Hematopoietic multipotent progenitor cell treated with erythropoietin and hydrocortisone succinate and interleukin-3 and kit ligand, for 17 days (in vitro differentiated cells): ENCODE measurements around the gene FGF21.
"Not testable (repeated sequence)": the region's sequence is repeated elsewhere in the genome, so short reads cannot be mapped to it uniquely, and the experiment has no call there.

ENCODE experiments used
- DNase-seq: peaks from one replicate; pipeline ENCODE4 v3.0.0-alpha.2; 2015; ENCODE audit warnings: low spot score

FGF21 gene

DNA sequence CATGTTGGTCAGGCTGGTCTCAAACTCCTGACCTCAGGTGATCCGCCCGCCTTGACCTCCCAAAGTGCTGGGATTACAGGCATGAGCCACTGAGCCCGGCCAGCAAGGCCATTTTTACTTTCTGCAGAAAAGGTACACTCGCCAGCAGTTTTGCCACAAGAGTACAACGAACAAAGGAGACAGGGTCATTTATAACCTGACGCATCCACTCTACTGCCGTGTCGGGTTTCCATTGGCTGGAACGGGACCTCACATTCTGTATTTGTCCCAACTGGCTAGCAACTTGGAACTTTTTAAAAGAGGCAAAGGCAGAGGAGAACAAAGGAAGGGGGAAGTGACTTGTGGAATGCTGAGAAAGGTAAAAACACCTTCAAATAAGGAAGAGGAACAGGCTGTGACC lies 32.0 kb downstream of the FGF21 start:
- not testable (repeated sequence) for DNase-seq

DNA sequence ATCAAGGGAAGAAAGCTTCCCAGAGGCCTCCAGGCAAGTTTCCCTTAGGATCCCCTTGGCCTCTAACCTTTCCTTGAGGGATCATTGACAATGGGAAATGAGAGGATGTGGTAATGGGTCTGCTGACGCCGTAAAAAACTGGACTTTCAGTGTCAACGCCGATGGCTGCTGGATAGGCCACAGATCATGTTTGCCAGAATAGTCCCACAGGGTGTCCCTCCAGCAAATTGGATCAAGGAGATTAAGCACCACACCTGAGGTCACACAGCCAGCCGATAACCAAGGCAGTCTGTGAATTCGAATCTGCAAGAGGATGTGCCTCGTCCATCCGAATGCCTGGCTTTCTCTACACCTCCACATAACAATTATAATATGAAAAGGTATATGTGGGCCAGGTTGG lies 37.9 kb downstream of the FGF21 start:
- no peak for DNase-seq

GRCh38 chr19:48794291-48794690 lies 39.0 kb downstream of the FGF21 start:
- no peak for DNase-seq

- DNase-seq = peak; percentile 88
Measured at GRCh38 chr19:48795055-48795684, 39.8 kb downstream of the FGF21 start.

DNA sequence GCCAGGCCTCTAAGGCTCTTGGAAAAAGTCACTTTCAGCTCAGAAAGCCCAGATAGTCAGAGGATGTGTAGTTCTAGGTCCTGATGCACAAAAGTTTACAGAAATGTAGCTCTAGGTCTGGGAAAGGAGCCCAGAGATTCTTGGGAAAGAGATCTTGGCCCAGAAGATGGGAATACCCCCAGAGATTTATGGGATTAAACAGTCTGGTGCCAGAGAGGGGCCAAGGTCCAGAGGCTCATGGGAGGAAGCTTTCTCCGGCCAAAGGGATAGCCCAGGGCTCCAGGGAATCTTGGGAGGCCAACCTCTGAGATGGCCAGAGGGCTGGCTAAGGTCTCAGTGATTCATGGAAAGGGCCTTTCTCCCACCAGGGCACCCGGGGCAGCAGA lies 40.4 kb downstream of the FGF21 start:
- DNase-seq = no peak

- DNase-seq = no peak
Measured at GRCh38 chr19:48796298-48797083, 41.2 kb downstream of the FGF21 start.

GRCh38 chr19:48797103-48797502 lies 41.8 kb downstream of the FGF21 start:
- no peak for DNase-seq

GRCh38 chr19:48798937-48799336 lies 43.6 kb downstream of the FGF21 start:
- DNase-seq = no peak

- DNase-seq = no peak
Measured at GRCh38 chr19:48799358-48800300, 44.3 kb downstream of the FGF21 start.

- no peak for DNase-seq
Measured at GRCh38 chr19:48802623-48803022, 47.3 kb downstream of the FGF21 start.

GRCh38 chr19:48804496-48804895 lies 49.2 kb downstream of the FGF21 start:
- DNase-seq = no peak

- DNase-seq = no peak
Measured at GRCh38 chr19:48805452-48805851, 50.1 kb downstream of the FGF21 start.

DNA sequence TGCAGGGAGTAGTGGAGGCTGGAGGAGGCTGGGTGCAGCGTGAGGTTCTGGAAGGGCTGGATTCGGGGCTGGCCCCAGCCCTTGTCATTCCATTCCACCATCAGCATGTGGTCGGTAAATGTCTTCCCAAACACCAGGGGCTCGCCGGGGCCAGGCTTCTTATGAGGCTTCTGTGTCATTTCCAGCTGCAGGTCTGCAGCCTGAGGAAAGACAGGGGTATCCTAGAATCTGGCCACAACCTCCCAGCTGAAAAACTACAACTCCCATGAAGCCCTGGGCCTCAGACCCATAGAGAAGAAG lies 51.1 kb downstream of the FGF21 start:
- DNase-seq = peak; percentile 81

DNA sequence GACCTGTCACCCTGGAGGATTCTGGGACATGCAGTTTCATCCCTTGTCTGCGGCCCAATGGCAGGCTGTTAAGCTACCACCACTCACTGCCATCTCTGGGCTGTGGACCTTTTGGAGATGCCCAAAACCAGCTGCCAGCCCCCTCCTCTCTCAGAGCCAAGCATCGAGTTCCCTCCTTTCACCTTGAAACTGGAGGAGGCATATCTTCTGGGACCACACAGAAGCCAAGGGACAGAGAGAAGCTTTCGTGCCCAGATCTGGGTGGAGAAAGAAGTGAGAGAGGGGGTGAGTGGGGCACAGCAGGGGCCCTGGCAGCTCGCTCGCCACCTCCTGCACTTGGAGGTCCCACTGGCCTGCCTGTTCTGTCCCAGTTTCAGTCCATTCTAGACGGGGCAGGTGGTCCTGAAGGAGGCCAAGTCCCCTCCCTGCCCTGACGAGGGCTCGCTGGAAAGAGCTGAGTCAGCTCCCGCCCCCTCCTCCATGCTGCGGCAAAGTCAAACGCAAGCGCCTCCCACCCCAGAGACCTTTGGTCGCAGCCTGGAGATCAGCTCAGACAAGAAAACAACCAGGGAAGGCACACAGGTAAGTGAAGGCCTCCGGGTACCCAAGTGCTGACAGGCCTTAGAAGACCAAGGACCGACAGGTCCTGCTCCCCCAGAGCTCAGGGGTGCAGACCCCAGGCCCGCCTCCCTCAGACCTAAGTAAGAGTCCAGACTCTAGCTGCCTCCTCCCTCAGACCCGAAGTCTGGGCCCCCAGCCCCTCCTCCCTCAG lies 51.7 kb downstream of the FGF21 start:
- no peak for DNase-seq

- no peak for DNase-seq
Measured at GRCh38 chr19:48807590-48808308, 52.4 kb downstream of the FGF21 start.
